ENCODE data around the gene OCLN.

DNA sequence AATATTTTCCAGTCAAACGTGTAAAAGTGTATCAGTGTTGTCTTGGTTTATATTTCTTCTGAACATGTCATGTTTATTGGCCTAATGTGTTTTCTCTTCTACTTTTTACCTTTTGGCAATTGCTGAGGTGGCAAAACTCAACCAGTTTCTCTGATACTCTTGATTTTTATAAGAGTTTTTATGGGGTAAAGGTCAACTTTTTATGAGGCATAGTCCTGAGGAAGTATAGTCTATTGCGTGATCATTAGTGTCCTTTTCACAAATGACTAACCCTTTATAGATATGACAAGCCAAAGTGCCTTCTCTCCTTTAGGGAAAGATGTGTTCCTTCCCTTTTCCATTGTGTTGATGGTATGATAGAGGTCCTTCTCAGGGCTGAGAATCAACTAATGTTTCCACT is 32.9 kb downstream of the OCLN start:
- TF ChIP-seq, protein P1, sequence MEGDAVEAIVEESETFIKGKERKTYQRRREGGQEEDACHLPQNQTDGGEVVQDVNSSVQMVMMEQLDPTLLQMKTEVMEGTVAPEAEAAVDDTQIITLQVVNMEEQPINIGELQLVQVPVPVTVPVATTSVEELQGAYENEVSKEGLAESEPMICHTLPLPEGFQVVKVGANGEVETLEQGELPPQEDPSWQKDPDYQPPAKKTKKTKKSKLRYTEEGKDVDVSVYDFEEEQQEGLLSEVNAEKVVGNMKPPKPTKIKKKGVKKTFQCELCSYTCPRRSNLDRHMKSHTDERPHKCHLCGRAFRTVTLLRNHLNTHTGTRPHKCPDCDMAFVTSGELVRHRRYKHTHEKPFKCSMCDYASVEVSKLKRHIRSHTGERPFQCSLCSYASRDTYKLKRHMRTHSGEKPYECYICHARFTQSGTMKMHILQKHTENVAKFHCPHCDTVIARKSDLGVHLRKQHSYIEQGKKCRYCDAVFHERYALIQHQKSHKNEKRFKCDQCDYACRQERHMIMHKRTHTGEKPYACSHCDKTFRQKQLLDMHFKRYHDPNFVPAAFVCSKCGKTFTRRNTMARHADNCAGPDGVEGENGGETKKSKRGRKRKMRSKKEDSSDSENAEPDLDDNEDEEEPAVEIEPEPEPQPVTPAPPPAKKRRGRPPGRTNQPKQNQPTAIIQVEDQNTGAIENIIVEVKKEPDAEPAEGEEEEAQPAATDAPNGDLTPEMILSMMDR (IDR thresholded peaks at IDR 0.05; ENCODE audit: borderline replicate concordance, extremely low read depth, low read length, poor library complexity, severe bottlenecking) = no peak
- no peak for TF ChIP-seq EZH2 (IDR thresholded peaks at IDR 0.05; ENCODE audit: borderline replicate concordance, low read depth, low read length, severe bottlenecking)

Measured in DND-41 (cell line).